H9 (cell line): ENCODE results near the gene CASP4. TPM values are rescaled to one million over a fixed set of nuclear protein-coding genes. Genes with fewer than 3 reads are reported as not detected.

ENCODE experiments used
- DNase-seq: peaks from one replicate; pipeline ENCODE4 v3.0.0-alpha.2; 2017
- H2AFZ ChIP-seq: one replicate; pipeline ENCODE4 v1.6.1; 2013; ENCODE audit warnings: mild to moderate bottlenecking, low read length, control low read depth, moderate library complexity
- H2AK5ac ChIP-seq: 2 replicates; pipeline ENCODE4 v1.6.1; 2013; ENCODE audit warnings: low read length, control low read depth, mixed read lengths; ENCODE audit not compliant: insufficient read length
- H2BK120ac ChIP-seq: one replicate; pipeline ENCODE4 v1.6.1; 2013; ENCODE audit warnings: low read depth, mild to moderate bottlenecking, low read length, control low read depth, inconsistent platforms; ENCODE audit not compliant: poor library complexity, severe bottlenecking
- H2BK12ac ChIP-seq: 2 replicates; pipeline ENCODE4 v1.6.1; 2013; ENCODE audit warnings: low read length, control low read depth, mixed read lengths, low read depth; ENCODE audit not compliant: insufficient read length
- H2BK15ac ChIP-seq: 2 replicates; pipeline ENCODE4 v1.6.1; 2013; ENCODE audit warnings: low read depth, low read length, control low read depth
- H2BK20ac ChIP-seq: one replicate; pipeline ENCODE4 v1.6.1; 2013; ENCODE audit warnings: low read depth, mild to moderate bottlenecking, low read length, control low read depth, inconsistent platforms; ENCODE audit not compliant: poor library complexity, severe bottlenecking
- H2BK5ac ChIP-seq: 2 replicates; pipeline ENCODE4 v1.6.1; 2013; ENCODE audit warnings: low read length, control low read depth, mixed read lengths; ENCODE audit not compliant: insufficient read length
- H3K14ac ChIP-seq: 2 replicates; pipeline ENCODE4 v1.6.1; 2013; ENCODE audit warnings: low read length, control low read depth; ENCODE audit not compliant: insufficient read depth
- H3K18ac ChIP-seq: 2 replicates; pipeline ENCODE4 v1.6.1; 2013; ENCODE audit warnings: low read depth, mild to moderate bottlenecking, mixed read lengths, low read length, control low read depth; ENCODE audit not compliant: insufficient read length
- H3K23ac ChIP-seq: 2 replicates; pipeline ENCODE4 v1.6.1; 2013; ENCODE audit warnings: low read length, control low read depth, mixed read lengths, low read depth; ENCODE audit not compliant: insufficient read length
- H3K23me2 ChIP-seq: 2 replicates; pipeline ENCODE4 v1.6.1; 2013; ENCODE audit warnings: low read depth, mild to moderate bottlenecking, mixed read lengths, low read length, control low read depth; ENCODE audit not compliant: insufficient read length, poor library complexity, severe bottlenecking
- H3K27ac ChIP-seq: 2 replicates; pipeline ENCODE4 v1.5.1; 2013; ENCODE audit warnings: low read length, control low read depth, mixed read lengths, low read depth; ENCODE audit not compliant: insufficient read length
- H3K27me3 ChIP-seq: 2 replicates; pipeline ENCODE4 v1.6.1; 2013; ENCODE audit warnings: low read length, control low read depth, inconsistent platforms; ENCODE audit not compliant: insufficient read depth
- H3K4ac ChIP-seq: 2 replicates; pipeline ENCODE4 v1.6.1; 2013; ENCODE audit warnings: low read depth, mild to moderate bottlenecking, control low read depth, inconsistent platforms, low read length, moderate library complexity
- H3K4me1 ChIP-seq: 2 replicates; pipeline ENCODE4 v1.6.1; 2013; ENCODE audit warnings: low read length, control low read depth, inconsistent platforms; ENCODE audit not compliant: insufficient read depth
- H3K4me2 ChIP-seq: 2 replicates; pipeline ENCODE4 v1.6.1; 2013; ENCODE audit warnings: low read length, control low read depth, mixed read lengths; ENCODE audit not compliant: insufficient read length, insufficient read depth
- H3K56ac ChIP-seq: 2 replicates; pipeline ENCODE4 v1.6.1; 2013; ENCODE audit warnings: low read depth, mild to moderate bottlenecking, mixed read lengths, low read length, control low read depth; ENCODE audit not compliant: insufficient read length
- H3K79me1 ChIP-seq: 2 replicates; pipeline ENCODE4 v1.6.1; 2013; ENCODE audit warnings: low read depth, mild to moderate bottlenecking, moderate library complexity, low read length, control low read depth, inconsistent platforms; ENCODE audit not compliant: insufficient read depth, poor library complexity, severe bottlenecking
- H3K79me2 ChIP-seq: 2 replicates; pipeline ENCODE4 v1.6.1; 2013; ENCODE audit warnings: low read length, control low read depth, inconsistent platforms; ENCODE audit not compliant: insufficient read depth
- H3K9ac ChIP-seq: 2 replicates; pipeline ENCODE4 v1.6.1; 2013; ENCODE audit warnings: low read length, control low read depth, mixed read lengths; ENCODE audit not compliant: insufficient read length; ENCODE audit errors: extremely low read depth
- H3K9me3 ChIP-seq: one replicate; pipeline ENCODE4 v1.6.1; 2013; ENCODE audit warnings: low read depth, low read length, inconsistent platforms; ENCODE audit not compliant: control insufficient read depth
- H3T11ph ChIP-seq: one replicate; pipeline ENCODE4 v1.6.1; 2013; ENCODE audit warnings: mild to moderate bottlenecking, low read length, control low read depth, inconsistent platforms
- H4K20me1 ChIP-seq: one replicate; pipeline ENCODE4 v1.6.1; 2013; ENCODE audit not compliant: control insufficient read depth, insufficient read length, insufficient read depth
- H4K5ac ChIP-seq: 2 replicates; pipeline ENCODE4 v1.6.1; 2013; ENCODE audit warnings: low read depth, mild to moderate bottlenecking, mixed read lengths, low read length, control low read depth; ENCODE audit not compliant: insufficient read length
- H4K8ac ChIP-seq: replicated peaks from 2 replicates; pipeline ENCODE4 v1.6.1; 2013; ENCODE audit warnings: low read length, control low read depth, mixed read lengths, low read depth; ENCODE audit not compliant: insufficient read length
- H4K91ac ChIP-seq: 2 replicates; pipeline ENCODE4 v1.6.1; 2013; ENCODE audit warnings: low read depth, mild to moderate bottlenecking, moderate library complexity, mixed read lengths, low read length, control low read depth; ENCODE audit not compliant: insufficient read length
- H3K27ac Mint-ChIP-seq, 3 experiments: 2 replicates in 2 of 3; 3 replicates in 1 of 3; pipeline ENCODE4 v1.8.0; 2020 to 2021; ENCODE audit warnings: mixed read lengths in 3 of 3, mild to moderate bottlenecking in 1 of 3, moderate library complexity in 1 of 3
- H3K27me3 Mint-ChIP-seq: 2 replicates; pipeline ENCODE4 v1.8.0; 2021; ENCODE audit warnings: low read depth, mild to moderate bottlenecking, moderate library complexity, mixed read lengths
- H3K36me3 Mint-ChIP-seq, 3 experiments: 2 replicates in 2 of 3; 3 replicates in 1 of 3; pipeline ENCODE4 v1.8.0; 2020 to 2021; ENCODE audit warnings: low read depth in 3 of 3, mixed read lengths in 3 of 3; ENCODE audit not compliant: insufficient read depth in 1 of 3
- H3K4me1 Mint-ChIP-seq, 2 experiments: 2 replicates each; pipeline ENCODE4 v1.8.0; 2020; ENCODE audit warnings: mixed read lengths in 2 of 2
- H3K4me3 Mint-ChIP-seq, 2 experiments: 2 replicates in 1 of 2; 3 replicates in 1 of 2; pipeline ENCODE4 v1.8.0; 2020 to 2021; ENCODE audit warnings: mild to moderate bottlenecking in 2 of 2, mixed read lengths in 2 of 2, moderate library complexity in 1 of 2
- H3K9me3 Mint-ChIP-seq, 2 experiments: 2 replicates in 1 of 2; 3 replicates in 1 of 2; pipeline ENCODE4 v1.8.0; 2020; ENCODE audit warnings: mild to moderate bottlenecking in 2 of 2, mixed read lengths in 2 of 2, moderate library complexity in 1 of 2
- CTCF ChIP-seq: fragments of 200-600 bp; sonication (generic); conservative IDR thresholded peaks from 3 replicates; pipeline ENCODE4 v1.8.0; 2021; ENCODE audit warnings: antibody characterized with exemption, mild to moderate bottlenecking
- WGBS: extraction: QIAGEN DNeasy Blood & Tissue Kit; methylation state at CpG from one replicate; pipeline ENCODE4 v1.1.7; 2013; ENCODE audit warnings: missing lambda C conversion rate, low lambda C conversion rate, mixed read lengths; ENCODE audit not compliant: insufficient read length; ENCODE audit errors: extremely low coverage; 5-methylcytosine and 5-hydroxymethylcytosine counted together
- total RNA-seq: library from RNA; stranded (reverse); gene quantifications from 2 replicates; pipeline ENCODE4 v1.2.1, GENCODE V29; 2021

The CASP4 gene
- total RNA-seq, 1 experiment from 2014 or later = not detected

GRCh38 chr11:104926771-104927611, 41.4 kb downstream of the CASP4 start:
- H3K9me3 ChIP-seq = no peaks in the 10 kb centered on the region
- Mint-ChIP-seq H3K27me3 (no peaks in the 10 kb centered on the region), H3K36me3 (peaks cover 10 to 44% (median 16%) of the 10 kb centered on the region in 3 experiments), H3K4me3 (no peak overlapping the region), H3K9me3 (peaks cover 31% of the 10 kb centered on the region in 2 experiments), H3K4me1 (no peaks in the 10 kb centered on the region), H3K27ac (no peak overlapping the region)
- H3K27ac ChIP-seq = no peak overlapping the region
- H3T11ph ChIP-seq = no peak overlapping the region
- no peaks in the 10 kb centered on the region for H3K23me2 ChIP-seq
- no peak overlapping the region for H3K4me2 ChIP-seq
- no CpG with 5 or more reads among the region's 9 CpGs for WGBS
- H3K23ac ChIP-seq = no peak overlapping the region
- H3K14ac ChIP-seq = no peak overlapping the region
- no peak overlapping the region for H2BK120ac ChIP-seq
- no peak overlapping the region for H2BK15ac ChIP-seq
- H4K91ac ChIP-seq = no peak overlapping the region
- no peak overlapping the region for H3K56ac ChIP-seq
- H4K5ac ChIP-seq = no peak overlapping the region
- H3K27me3 ChIP-seq = no peaks in the 10 kb centered on the region
- H3K79me1 ChIP-seq = no peaks in the 10 kb centered on the region
- no peak overlapping the region for H2BK12ac ChIP-seq
- no peak overlapping the region for H2BK20ac ChIP-seq
- H3K4me1 ChIP-seq = no peaks in the 10 kb centered on the region
- no peak overlapping the region for H3K9ac ChIP-seq
- no peak for TF ChIP-seq CTCF
- no peak overlapping the region for H3K18ac ChIP-seq
- no peak overlapping the region for H2AFZ ChIP-seq
- no peaks in the 10 kb centered on the region for H4K20me1 ChIP-seq
- H4K8ac ChIP-seq = no peak overlapping the region
- no peaks in the 10 kb centered on the region for H3K79me2 ChIP-seq
- no peak overlapping the region for H3K4ac ChIP-seq
- no peak overlapping the region for H2BK5ac ChIP-seq
- no peak overlapping the region for H2AK5ac ChIP-seq
- DNase-seq = peak; percentile 38
